Skin of body (tissue), 2 donors: Measurements from ENCODE around the gene THRB. TPM values are rescaled to one million over a fixed set of nuclear protein-coding genes. Genes with fewer than 3 reads are reported as not detected.

Experiments
- DNase-seq: peaks from one replicate; lab custom pipeline; 2025; lab: John Stamatoyannopoulos, UW
- total RNA-seq: library from RNA; depleted of rRNA; stranded (reverse); fragments of >200 nt; gene quantifications from one replicate; pipeline ENCODE4 v1.2.3, GENCODE V29; 2014

Gene THRB
- total RNA-seq, 1 donor from 2014 or later: 18.1 TPM

GRCh38 chr3:24315971-24316370 lies 178.7 kb downstream of the THRB start:
- no peak for DNase-seq

GRCh38 chr3:24315356-24315755 lies 179.3 kb downstream of the THRB start:
- no peak for DNase-seq

- DNase-seq: no peak
These were observed 182.8 kb downstream of the THRB start for GRCh38 chr3:24311881-24312280.

- no peak for DNase-seq
These were observed 183.8 kb downstream of the THRB start for GRCh38 chr3:24310887-24311286.

DNA sequence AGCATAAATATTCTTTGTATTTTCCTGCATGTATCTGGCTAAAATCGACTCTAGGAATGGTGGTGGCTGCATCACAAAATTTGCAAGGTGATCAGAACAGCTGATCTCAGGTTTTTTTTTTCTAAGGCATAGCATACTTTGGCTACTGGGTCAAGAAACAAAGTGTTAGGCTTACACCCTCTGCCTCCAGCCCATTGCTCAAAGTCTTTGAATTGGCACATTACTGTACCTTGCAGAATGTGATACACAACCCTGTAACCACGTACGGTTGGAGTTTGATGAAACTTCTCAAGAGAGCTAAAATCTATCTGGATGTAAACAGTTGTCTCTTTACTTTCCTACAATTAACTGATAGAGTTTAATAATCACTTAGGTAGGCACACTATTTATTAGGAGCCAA lies 188.1 kb downstream of the THRB start:
- no peak for DNase-seq

- DNase-seq: no peak
These were observed 188.7 kb downstream of the THRB start for GRCh38 chr3:24305795-24306467.

GRCh38 chr3:24303057-24303754 lies 191.4 kb downstream of the THRB start:
- DNase-seq: no peak

GRCh38 chr3:24302396-24302795 lies 192.3 kb downstream of the THRB start:
- no peak for DNase-seq

DNA sequence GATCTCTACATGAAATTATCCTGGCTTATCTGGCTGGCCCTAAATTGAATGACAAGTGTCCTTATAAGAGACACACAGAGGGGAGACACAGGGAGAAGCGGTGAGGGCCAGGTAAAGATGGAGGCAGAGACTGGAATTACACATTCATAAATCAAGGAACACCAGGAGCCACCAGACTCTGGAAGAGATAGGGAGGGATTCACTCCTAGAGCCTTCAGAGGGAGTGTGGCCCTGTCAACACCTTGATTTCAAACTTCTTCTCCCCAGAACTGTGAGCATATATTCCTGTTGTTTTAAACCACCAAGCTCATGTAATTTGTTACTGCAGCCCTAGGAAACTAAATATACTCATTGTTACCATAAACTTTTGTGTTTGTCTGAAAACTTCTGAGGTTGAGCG lies 193.7 kb downstream of the THRB start:
- no peak for DNase-seq

- peak; percentile 26 for DNase-seq
These were observed 194.6 kb downstream of the THRB start for GRCh38 chr3:24299806-24300626.

- DNase-seq: no peak
These were observed 195.3 kb downstream of the THRB start for GRCh38 chr3:24299246-24299805.

DNA sequence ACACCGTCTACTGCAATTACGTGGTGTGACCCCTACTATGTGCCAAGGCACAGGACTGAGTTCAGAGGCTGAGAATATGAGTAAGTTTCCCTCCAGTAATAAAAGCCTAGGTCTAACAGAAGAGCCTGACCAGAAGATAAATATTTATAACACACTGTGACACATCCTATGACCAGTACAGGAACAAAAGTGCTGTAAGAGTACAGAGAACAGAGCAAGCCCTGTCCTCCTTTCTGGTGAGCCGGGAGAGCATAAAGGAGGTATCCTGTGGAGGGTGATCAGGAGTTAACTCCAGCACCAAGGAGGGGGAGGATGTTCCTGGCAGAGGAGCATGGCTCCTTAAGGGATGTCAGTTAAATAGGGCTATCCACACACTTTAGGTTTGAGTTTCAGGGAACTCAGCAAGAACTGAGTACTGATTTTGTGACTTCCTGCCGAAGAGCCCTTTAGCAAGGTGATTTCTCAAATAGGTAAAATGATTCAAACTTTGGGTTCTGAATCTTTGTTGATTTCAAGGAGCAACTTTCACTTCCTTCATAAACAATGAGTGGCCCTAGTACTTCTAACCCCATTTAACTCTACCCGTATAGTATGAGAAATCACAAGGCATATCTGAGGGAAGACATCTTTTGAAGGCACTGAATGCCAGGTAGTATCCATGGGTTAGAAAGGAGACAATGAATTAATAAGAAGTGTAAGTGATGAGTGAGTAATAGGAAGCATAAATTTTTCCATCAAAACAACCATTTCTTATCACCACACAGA lies 198.0 kb downstream of the THRB start:
- DNase-seq: no peak

DNA sequence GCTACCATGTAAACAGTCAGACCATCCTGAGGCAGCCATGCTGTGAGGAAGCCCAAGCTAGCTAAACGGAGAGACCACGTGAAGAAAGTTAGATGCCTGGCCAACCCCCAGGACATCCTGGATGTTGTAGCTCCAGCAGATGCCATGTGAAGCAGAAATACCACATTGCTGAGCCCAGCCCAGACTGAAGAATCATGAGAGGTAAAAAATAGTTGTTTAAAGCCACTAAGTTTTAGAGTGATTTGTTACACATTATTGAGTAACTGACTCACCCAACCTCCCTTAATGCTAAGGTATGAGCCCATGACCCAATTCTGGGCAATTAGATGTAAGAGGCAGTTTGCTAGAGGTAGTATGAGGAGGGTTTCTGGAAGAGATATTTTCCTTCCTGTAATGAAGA lies 200.5 kb downstream of the THRB start:
- DNase-seq: no peak

- DNase-seq: no peak
These were observed 203.0 kb downstream of the THRB start for GRCh38 chr3:24291646-24292045.

- DNase-seq: no peak
These were observed 204.1 kb downstream of the THRB start for GRCh38 chr3:24290596-24290995.

GRCh38 chr3:24288496-24289236 lies 206.0 kb downstream of the THRB start:
- DNase-seq: peak; percentile 17

GRCh38 chr3:24287755-24288450 lies 206.7 kb downstream of the THRB start:
- DNase-seq: peak; percentile 58

DNA sequence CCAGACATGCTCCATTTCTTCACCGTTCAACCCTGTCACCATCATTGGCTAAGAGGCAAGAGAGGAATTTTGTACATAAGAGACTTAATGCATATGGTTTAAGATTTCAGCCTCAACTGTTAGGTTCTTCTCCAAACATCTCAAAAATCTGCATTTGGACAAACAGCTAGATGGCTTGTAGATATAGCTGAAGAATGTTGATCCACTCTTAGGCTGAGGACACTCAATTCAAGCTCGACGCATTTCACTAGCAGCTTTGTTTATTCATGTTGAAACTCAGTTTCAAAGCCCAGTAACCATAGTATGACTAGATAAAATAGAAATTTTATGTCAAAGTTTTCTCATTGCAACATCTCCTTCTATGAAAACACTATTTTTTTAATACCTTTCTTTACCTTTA lies 208.2 kb downstream of the THRB start:
- no peak for DNase-seq

- no peak for DNase-seq
These were observed 216.1 kb downstream of the THRB start for GRCh38 chr3:24278543-24278942.

DNA sequence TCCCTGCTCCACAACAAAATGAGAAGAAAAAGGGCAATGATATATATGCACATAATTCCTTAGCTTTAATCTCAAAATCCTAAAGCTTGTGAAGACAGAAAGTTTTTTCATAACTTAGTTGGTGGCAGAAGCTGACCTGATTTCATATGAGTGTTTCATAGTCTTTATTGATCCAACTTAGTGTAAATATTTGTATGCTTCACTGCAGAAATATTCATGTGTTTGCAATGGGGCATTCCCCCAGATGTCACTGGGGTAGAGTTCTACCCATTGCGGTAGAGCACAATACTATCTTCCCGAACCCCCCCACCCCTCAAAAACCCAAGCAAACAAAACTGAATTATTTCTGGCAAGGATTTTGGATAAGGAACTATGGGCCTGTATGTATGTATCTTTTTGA lies 221.2 kb downstream of the THRB start:
- DNase-seq: no peak
